Putamen (tissue), 1 donor: ENCODE results near the gene DHRS7.
"Not testable (repeated sequence)": the region's sequence is repeated elsewhere in the genome, so short reads cannot be mapped to it uniquely, and the experiment has no call there.

Experiments used
- DNase-seq: peaks from one replicate; pipeline ENCODE4 v3.0.0-alpha.2; 2016; ENCODE audit warnings: low spot score

The DHRS7 gene

DNA sequence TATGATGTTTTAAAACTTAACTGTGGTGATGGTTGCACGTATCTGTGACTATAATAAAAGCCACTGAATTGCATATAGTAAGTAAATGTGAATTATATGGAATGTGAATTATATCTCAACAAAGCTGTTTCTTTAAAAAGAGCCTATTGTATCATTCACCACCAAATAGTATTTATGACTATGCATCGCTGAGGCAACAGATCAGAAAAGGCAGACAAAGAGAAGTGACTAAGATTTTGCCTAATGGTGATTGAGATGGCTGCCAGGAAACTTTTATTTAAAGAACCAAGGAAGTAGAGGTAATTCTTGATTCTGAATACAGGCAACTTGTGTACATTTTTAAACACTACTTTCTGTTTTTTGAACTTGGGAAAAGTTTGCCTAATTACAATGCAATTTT, 31.7 kb downstream of the DHRS7 start:
- no peak for DNase-seq

DNA sequence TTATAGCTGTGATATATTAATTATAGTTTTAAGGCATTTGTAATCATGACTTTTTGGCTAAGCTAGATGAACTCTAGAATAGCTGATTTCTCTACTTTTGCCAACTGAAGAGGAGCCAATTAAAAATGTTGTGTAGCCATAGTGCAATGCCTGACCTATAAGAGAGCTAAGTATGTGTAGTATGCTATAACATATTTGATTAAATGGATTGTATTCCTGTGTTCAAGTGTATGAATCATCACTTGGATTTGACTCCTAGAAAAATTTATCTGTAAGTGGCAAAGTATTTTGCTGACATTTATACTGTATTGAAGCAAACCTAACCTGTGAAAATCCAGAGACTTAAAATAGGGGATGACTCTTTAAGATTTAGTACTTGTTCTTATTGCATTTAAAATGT, 39.3 kb downstream of the DHRS7 start:
- DNase-seq = no peak

DNA sequence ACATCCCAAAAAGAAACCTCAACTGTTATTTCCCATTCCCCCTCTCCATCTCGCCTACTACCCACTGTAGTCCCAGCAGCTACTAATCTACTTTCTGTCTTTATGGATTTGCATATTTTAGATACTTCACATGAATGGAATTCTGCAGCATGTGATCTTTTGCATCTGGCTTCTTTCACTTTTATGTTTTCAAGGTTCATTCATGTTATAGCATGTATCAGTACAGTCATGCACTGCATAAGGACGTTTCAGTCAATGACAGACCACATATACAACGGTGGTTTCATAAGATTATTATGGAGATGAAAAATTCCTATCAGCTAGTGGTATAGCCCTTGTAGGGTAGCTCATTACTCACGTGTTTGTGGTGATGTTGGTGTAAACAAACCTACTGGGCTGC, 49.0 kb downstream of the DHRS7 start:
- no peak for DNase-seq

DNA sequence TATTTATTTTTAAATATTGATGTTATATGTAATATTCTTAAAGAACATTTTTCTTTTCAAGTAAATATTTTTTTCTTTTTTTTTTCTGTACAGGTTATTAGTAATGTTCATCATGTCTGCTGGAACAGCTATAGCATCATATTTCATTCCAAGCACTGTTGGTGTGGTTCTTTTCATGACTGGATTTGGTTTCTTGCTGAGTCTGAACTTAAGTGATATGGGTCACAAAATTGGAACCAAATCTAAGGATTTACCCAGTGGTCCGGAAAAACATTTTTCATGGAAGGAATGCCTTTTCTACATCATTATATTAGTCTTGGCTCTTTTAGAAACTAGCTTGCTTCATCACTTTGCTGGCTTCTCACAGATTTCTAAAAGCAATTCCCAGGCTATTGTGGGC, 50.3 kb downstream of the DHRS7 start:
- DNase-seq = no peak

DNA sequence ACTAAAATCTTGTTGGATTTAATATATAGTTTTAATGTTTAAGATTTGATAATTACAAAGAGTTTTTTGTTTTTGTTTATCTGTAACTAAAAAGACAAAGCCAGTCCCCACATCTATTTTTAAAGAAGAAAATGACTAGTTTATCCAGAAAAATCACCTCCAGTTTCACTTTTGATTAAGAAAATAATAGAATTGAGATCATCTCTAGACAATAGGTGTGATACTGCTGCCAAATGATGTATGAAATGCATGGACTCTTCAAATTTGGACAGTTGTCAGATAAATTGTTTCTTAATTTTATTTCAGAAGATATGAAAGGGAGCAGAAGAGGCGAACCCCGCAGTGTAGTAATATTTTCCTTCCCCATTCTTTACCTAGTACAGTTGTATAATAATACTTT, 53.5 kb downstream of the DHRS7 start:
- DNase-seq = no peak

DNA sequence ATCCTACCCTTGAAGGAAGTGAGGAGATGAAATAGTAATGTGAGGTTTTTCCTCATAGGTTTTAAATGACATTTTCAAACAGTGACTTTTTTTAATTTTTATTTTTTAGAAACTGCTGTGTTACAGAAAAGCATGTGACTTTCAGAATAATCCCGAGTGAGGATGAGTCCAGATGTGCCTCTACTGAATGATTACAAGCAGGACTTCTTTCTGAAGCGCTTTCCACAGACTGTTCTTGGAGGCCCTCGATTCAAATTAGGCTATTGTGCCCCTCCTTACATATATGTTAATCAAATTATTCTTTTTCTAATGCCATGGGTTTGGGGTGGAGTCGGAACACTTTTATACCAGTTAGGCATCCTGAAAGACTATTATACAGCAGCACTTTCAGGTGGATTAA, 57.7 kb downstream of the DHRS7 start:
- DNase-seq = no peak

DNA sequence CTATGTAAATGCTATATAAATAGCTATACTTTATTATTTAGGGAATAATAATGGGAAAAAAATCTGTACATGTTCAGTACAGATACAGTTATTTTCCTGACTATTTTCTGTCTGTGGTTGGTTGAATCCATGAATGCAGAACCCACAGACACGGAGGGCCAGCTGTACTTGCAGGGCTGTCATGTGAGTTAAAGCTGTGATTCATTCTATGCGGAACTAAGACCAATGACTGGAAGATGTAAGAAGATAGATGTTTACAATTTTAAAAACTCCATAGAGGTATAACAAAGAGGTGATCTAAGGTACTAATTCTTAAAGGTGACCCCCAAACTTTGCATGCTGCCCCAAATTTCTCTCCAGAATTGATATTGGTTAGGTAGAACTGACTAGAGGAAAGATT, 58.9 kb downstream of the DHRS7 start:
- DNase-seq = peak; percentile 35

DNA sequence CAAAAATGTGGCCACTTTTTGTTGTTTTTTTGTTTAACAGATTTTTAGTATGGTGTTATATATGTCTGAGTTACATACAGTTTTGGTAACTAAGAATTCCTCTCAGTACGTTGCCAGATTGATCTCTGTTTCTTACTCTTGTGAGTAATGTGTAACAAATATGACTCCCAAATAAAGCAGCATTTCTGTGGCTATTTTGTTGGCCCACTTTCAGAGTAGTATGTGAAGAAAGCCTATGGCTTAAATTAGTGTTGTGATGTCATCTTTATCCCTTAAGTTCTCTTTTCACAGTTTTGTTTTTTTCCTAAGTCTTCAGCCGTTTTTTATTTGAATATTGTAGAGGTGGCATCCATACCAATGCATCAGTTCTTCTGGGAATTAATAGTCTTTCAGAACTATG, 62.8 kb downstream of the DHRS7 start:
- no peak for DNase-seq

DNA sequence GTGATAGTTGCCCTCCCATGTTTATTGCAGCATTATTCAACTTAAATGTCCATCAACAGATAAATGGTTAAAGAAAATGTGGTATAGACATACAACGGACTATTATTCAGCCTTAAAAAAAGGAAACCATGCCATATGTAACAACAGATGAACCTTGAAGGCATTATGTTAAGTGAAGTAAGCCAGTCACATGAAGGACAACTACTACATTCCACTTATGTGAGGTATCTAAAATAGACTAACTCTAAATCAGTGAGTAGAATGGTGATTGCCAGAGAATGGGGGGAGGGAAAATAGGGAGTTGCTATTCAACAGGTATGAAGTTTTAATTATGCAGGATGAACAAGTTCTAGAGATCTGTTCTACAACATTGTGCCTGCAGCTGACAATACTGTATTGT, 63.4 kb downstream of the DHRS7 start:
- no peak for DNase-seq

DNA sequence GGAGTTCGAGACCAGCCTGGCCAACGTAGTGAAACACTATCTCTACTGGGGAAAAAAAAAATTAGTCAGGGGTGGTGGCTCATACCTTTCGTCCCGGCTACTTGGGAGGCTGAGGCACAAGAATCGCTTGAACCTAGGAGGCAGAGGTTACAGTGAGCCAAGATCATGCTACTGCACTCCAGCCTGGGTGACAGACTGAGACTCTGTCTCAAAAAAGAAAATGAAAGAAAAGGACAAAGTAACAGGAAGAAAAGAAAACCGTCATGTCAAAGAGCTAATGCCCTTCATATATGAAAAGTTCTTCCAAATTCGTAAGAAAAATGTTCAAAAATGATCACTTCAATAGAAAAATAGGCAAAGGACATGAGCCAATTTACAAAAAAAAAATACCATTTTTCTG, 65.3 kb downstream of the DHRS7 start:
- DNase-seq = not testable (repeated sequence)

DNA sequence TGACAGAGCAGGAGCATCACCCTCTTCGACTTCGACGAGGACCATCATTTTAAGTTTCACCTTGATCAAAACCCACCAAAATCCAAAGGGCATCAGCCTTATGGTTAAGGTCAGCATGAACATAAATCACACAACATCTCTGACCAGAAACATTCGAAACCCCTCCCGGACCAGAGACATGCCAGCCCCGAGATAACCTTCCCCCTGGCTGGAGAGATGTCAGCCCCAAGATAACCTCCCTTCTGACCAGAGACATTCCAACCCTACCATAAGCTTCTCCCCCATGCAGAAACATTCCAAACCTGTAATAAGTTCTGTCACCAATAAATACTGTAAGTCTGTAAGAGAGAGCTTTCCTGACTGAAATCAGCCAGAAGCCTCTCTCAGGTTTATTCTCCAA, 67.2 kb downstream of the DHRS7 start:
- DNase-seq = no peak

DNA sequence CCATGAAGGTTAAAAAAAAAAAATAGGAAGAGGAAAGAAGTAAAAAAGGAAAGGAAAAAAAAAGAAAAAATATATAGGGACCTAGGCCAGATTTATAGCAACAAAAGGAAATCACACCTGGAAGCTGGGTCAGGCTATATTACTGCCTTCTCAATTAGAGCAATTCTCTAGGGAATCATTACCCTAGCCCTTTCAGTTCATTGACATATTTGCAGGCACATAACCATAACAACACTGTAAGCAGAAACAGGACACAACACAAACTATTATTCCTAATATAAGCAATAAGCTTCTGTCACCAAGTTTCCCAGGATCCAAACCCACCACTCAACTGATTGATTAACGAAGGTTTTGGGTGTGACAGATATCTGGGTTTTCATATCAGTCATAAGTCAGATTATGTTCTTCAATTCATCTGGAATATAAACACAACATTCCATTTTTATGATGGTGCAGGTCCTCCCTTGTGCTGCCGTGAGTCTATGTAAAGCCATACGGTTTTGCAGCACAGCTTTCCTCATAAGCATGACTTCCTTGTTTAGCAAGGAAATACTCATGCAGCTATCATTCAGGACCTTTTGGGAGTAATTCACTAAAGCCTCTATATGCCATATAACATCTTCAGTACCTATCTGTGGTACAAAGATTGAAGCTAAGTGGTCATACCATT, 69.3 kb downstream of the DHRS7 start:
- DNase-seq = no peak

DNA sequence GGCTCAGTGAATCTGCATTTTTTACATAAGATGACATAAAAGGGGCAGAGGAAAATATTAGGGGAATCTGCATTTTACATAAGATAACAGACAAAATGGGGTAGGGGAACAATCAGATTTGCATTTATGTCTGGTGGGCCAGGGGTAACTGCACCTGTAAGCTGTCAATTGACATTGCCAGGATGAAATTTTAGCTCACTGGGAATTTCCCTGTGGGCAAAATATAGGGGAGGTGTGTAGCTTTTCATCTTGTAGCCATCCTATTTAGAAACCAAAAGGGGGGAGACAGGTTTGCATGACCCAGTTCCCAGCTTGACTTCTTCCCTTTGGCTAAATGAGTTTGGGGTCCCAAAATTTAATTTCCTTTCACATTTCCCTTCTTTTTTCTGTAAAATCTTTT, 70.0 kb downstream of the DHRS7 start:
- no peak for DNase-seq

DNA sequence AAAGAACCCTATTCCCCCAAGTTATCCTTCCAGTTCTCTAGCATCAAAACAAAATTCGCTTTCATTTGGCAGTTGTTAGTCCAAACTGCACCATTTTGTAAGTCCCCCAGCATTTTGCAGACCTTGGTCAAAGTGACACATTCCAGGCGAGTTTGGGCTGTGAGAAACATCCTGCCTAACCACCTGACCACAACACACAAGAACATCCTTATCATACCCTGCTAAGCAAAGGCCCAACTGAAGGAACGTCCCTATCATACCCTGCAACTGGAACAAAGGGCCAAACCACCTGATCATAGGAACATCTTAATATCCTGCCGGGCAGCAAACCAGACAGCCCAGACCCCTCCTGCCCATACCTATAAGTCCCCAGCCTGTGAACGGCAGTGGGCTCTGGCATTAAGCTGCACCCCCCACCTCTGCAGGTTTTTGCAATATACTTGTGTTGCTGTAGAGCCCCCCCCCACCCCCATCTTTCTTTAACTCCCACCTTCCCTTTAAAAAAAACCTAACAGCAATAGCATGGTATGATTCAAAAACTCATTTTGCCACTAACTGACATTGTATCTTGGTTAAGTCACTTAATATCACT, 70.8 kb downstream of the DHRS7 start:
- DNase-seq = no peak
